ENCODE results near the gene PRORP. TPM values are rescaled to one million over a fixed set of nuclear protein-coding genes. Genes with fewer than 3 reads are reported as not detected.

Gene PRORP
- total and polyA plus RNA-seq, 2 of the 13 experiments (the other 11 are each of a cell fraction or from before 2014, with no cell fraction given) = 48.9 to 88.7 TPM

- no peak for TF ChIP-seq ZFP1 (CRISPR knock-in tag; IDR thresholded peaks at IDR 0.05)
- TF ChIP-seq NFIB (CRISPR knock-in tag; IDR thresholded peaks at IDR 0.05; ENCODE audit: borderline replicate concordance) = no peak
- TF ChIP-seq ZSCAN29 (CRISPR knock-in tag; conservative IDR thresholded peaks at IDR 0.05) = no peak
- no peak for TF ChIP-seq ZBTB14 (CRISPR knock-in tag; IDR thresholded peaks at IDR 0.05)
- TF ChIP-seq FOXA1 (IDR thresholded peaks at IDR 0.05) = no peak
- TF ChIP-seq FOXA1 (CRISPR knock-in tag; IDR thresholded peaks at IDR 0.05) = peak; percentile 87
- TF ChIP-seq MED1 (CRISPR knock-in tag; IDR thresholded peaks at IDR 0.05) = peak; percentile 46
- TF ChIP-seq, protein P1, sequence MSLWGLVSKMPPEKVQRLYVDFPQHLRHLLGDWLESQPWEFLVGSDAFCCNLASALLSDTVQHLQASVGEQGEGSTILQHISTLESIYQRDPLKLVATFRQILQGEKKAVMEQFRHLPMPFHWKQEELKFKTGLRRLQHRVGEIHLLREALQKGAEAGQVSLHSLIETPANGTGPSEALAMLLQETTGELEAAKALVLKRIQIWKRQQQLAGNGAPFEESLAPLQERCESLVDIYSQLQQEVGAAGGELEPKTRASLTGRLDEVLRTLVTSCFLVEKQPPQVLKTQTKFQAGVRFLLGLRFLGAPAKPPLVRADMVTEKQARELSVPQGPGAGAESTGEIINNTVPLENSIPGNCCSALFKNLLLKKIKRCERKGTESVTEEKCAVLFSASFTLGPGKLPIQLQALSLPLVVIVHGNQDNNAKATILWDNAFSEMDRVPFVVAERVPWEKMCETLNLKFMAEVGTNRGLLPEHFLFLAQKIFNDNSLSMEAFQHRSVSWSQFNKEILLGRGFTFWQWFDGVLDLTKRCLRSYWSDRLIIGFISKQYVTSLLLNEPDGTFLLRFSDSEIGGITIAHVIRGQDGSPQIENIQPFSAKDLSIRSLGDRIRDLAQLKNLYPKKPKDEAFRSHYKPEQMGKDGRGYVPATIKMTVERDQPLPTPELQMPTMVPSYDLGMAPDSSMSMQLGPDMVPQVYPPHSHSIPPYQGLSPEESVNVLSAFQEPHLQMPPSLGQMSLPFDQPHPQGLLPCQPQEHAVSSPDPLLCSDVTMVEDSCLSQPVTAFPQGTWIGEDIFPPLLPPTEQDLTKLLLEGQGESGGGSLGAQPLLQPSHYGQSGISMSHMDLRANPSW (CRISPR knock-in tag; IDR thresholded peaks at IDR 0.05; ENCODE audit: borderline replicate concordance) = no peak
- TF ChIP-seq, protein P2, sequence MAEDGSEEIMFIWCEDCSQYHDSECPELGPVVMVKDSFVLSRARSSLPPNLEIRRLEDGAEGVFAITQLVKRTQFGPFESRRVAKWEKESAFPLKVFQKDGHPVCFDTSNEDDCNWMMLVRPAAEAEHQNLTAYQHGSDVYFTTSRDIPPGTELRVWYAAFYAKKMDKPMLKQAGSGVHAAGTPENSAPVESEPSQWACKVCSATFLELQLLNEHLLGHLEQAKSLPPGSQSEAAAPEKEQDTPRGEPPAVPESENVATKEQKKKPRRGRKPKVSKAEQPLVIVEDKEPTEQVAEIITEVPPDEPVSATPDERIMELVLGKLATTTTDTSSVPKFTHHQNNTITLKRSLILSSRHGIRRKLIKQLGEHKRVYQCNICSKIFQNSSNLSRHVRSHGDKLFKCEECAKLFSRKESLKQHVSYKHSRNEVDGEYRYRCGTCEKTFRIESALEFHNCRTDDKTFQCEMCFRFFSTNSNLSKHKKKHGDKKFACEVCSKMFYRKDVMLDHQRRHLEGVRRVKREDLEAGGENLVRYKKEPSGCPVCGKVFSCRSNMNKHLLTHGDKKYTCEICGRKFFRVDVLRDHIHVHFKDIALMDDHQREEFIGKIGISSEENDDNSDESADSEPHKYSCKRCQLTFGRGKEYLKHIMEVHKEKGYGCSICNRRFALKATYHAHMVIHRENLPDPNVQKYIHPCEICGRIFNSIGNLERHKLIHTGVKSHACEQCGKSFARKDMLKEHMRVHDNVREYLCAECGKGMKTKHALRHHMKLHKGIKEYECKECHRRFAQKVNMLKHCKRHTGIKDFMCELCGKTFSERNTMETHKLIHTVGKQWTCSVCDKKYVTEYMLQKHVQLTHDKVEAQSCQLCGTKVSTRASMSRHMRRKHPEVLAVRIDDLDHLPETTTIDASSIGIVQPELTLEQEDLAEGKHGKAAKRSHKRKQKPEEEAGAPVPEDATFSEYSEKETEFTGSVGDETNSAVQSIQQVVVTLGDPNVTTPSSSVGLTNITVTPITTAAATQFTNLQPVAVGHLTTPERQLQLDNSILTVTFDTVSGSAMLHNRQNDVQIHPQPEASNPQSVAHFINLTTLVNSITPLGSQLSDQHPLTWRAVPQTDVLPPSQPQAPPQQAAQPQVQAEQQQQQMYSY (CRISPR knock-in tag; IDR thresholded peaks at IDR 0.05) = no peak
- TF ChIP-seq KLF13 (CRISPR knock-in tag; IDR thresholded peaks at IDR 0.05) = no peak
- no peak for TF ChIP-seq NONO (IDR thresholded peaks at IDR 0.05)
- TF ChIP-seq NONO (CRISPR knock-in tag; conservative IDR thresholded peaks at IDR 0.05) = no peak
- TF ChIP-seq, protein P3, sequence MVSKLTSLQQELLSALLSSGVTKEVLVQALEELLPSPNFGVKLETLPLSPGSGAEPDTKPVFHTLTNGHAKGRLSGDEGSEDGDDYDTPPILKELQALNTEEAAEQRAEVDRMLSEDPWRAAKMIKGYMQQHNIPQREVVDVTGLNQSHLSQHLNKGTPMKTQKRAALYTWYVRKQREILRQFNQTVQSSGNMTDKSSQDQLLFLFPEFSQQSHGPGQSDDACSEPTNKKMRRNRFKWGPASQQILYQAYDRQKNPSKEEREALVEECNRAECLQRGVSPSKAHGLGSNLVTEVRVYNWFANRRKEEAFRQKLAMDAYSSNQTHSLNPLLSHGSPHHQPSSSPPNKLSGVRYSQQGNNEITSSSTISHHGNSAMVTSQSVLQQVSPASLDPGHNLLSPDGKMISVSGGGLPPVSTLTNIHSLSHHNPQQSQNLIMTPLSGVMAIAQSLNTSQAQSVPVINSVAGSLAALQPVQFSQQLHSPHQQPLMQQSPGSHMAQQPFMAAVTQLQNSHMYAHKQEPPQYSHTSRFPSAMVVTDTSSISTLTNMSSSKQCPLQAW (CRISPR knock-in tag; IDR thresholded peaks at IDR 0.05) = no peak
- TF ChIP-seq ZFP36L1 (CRISPR knock-in tag; IDR thresholded peaks at IDR 0.05) = no peak
- peak; percentile 80 for TF ChIP-seq RARA (CRISPR knock-in tag; IDR thresholded peaks at IDR 0.05)
- TF ChIP-seq, protein P4, sequence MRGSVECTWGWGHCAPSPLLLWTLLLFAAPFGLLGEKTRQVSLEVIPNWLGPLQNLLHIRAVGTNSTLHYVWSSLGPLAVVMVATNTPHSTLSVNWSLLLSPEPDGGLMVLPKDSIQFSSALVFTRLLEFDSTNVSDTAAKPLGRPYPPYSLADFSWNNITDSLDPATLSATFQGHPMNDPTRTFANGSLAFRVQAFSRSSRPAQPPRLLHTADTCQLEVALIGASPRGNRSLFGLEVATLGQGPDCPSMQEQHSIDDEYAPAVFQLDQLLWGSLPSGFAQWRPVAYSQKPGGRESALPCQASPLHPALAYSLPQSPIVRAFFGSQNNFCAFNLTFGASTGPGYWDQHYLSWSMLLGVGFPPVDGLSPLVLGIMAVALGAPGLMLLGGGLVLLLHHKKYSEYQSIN (CRISPR knock-in tag; IDR thresholded peaks at IDR 0.05; ENCODE audit: borderline replicate concordance) = no peak
- TF ChIP-seq FOXK1 (CRISPR knock-in tag; IDR thresholded peaks at IDR 0.05; ENCODE audit: borderline replicate concordance, low read depth) = no peak; the same call in 1 of the 2 replicates
- TF ChIP-seq ZNF44 (CRISPR knock-in tag; IDR thresholded peaks at IDR 0.05) = no peak
- peak; percentile 29 for TF ChIP-seq XRCC5 (optimal IDR thresholded peaks at IDR 0.05; ENCODE audit: low read length)
- TF ChIP-seq RXRB (CRISPR knock-in tag; IDR thresholded peaks at IDR 0.05; ENCODE audit: borderline replicate concordance) = peak; percentile 90
Observed at GRCh38 chr14:35144029-35144428, 21.7 kb downstream of the PRORP start (continued).

Measured in HepG2 (cell line).